CD4-positive, alpha-beta memory T cell (primary cell): ENCODE data around the gene PSD2. TPM values are rescaled to one million over a fixed set of nuclear protein-coding genes. Genes with fewer than 3 reads are reported as not detected.

ENCODE experiments used
- CTCF ChIA-PET: fragments of 350-600 bp; sonication (Branson Sonifier 250); formaldehyde crosslinking; loops from one replicate; lab custom pipeline; 2021; ENCODE audit warnings: inconsistent platforms; ENCODE audit not compliant: partially characterized antibody; lab: Charles Lee
- POLR2A ChIA-PET: fragments of 350-600 bp; sonication (Branson Sonifier 250); formaldehyde crosslinking; loops from one replicate; lab custom pipeline; 2021; ENCODE audit not compliant: partially characterized antibody; lab: Charles Lee
- DNase-seq, 5 donors: peaks; one replicate each; pipeline versions ENCODE4 v3.0.0 to v3.0.0-alpha.2; 2020 to 2022; ENCODE audit warnings: mixed read lengths in 1 of 5
- H3K27ac ChIP-seq: one replicate; pipeline ENCODE4 v1.7.0; 2013; ENCODE audit warnings: low read depth, low read length
- H3K27me3 ChIP-seq: 2 replicates; pipeline ENCODE4 v1.7.0; 2013; ENCODE audit warnings: mild to moderate bottlenecking, low read length, moderate library complexity; ENCODE audit not compliant: insufficient read depth
- H3K36me3 ChIP-seq: 2 replicates; pipeline ENCODE4 v1.7.0; 2013; ENCODE audit warnings: mild to moderate bottlenecking, low read length, moderate library complexity; ENCODE audit not compliant: insufficient read depth
- H3K4me1 ChIP-seq: 2 replicates; pipeline ENCODE4 v1.7.0; 2013; ENCODE audit warnings: mild to moderate bottlenecking, low read length, moderate library complexity; ENCODE audit not compliant: insufficient read depth
- H3K4me3 ChIP-seq, 2 donors: one replicate each; pipeline ENCODE4 v1.7.0; 2013; ENCODE audit warnings: low read length in 2 of 2, mild to moderate bottlenecking in 1 of 2
- H3K9me3 ChIP-seq, 2 donors: one replicate each; pipeline ENCODE4 v1.7.0; 2013; ENCODE audit warnings: low read length in 2 of 2, control low read depth in 1 of 2; ENCODE audit not compliant: control insufficient read depth in 1 of 2
- H3K27ac Mint-ChIP-seq, 7 donors: one replicate each; pipeline ENCODE4 v1.8.0; 2020 to 2021; ENCODE audit warnings: mixed read lengths in 7 of 7, mild to moderate bottlenecking in 6 of 7, inconsistent platforms in 3 of 7, moderate library complexity in 3 of 7
- H3K27me3 Mint-ChIP-seq, 2 donors: one replicate each; pipeline ENCODE4 v1.8.0; 2020 to 2021; ENCODE audit warnings: mixed read lengths in 2 of 2
- H3K36me3 Mint-ChIP-seq, 2 donors: one replicate each; pipeline ENCODE4 v1.8.0; 2020 to 2021; ENCODE audit warnings: mixed read lengths in 2 of 2, inconsistent platforms in 1 of 2, mild to moderate bottlenecking in 1 of 2
- H3K4me1 Mint-ChIP-seq, 4 donors: one replicate each; pipeline ENCODE4 v1.8.0; 2020 to 2021; ENCODE audit warnings: mixed read lengths in 4 of 4, mild to moderate bottlenecking in 1 of 4
- H3K4me3 Mint-ChIP-seq, 8 donors: one replicate each; pipeline ENCODE4 v1.8.0; 2020 to 2021; ENCODE audit warnings: mixed read lengths in 8 of 8, mild to moderate bottlenecking in 7 of 8, moderate library complexity in 6 of 8, inconsistent platforms in 3 of 8
- H3K9me3 Mint-ChIP-seq, 8 donors: one replicate each; pipeline ENCODE4 v1.8.0; 2020 to 2021; ENCODE audit warnings: mixed read lengths in 8 of 8, mild to moderate bottlenecking in 5 of 8, inconsistent platforms in 3 of 8, moderate library complexity in 1 of 8
- intact Hi-C: fragments of 100-400 bp; cut with micrococcal nuclease; formaldehyde crosslinking; loops from one replicate; pipeline ENCODE4 v1.15.1; 2023
- polyA plus RNA-seq, 2 donors: library from polyadenylated mRNA; unstranded; fragments of 300-500 nt; fragmentation: Illumina TruSeq; gene quantifications; one replicate each; pipeline ENCODE4 v1.2.3, GENCODE V29; 2021
- total RNA-seq, 2 experiments: library from RNA; stranded (reverse); gene quantifications; one replicate each; pipeline ENCODE4 v1.2.3, GENCODE V29; 2021

Gene PSD2
- total and polyA plus RNA-seq, 4 experiments from 2014 or later, result not detected

GRCh38 chr5:139877129-139877597, 81.6 kb downstream of the PSD2 start:
- ChIA-PET POLR2A (no interaction called here), CTCF (interaction anchor here (1.0 to 1.4 kb wide), 3 partner anchors 13 to 92 kb away, joined by 3 read pairs; no protein-coding TSS in a partner anchor)
- intact Hi-C loops, result no loop called here
- Mint-ChIP-seq H3K4me3 (no peak overlapping the region), H3K27ac (no peak overlapping the region), H3K9me3 (peaks cover 0 to 8% (median 2%) of the 10 kb centered on the region in 8 donors), H3K36me3 (no peaks in the 10 kb centered on the region), H3K27me3 (peaks cover 8 to 9% of the 10 kb centered on the region in 2 donors), H3K4me1 (no peaks in the 10 kb centered on the region)
- no peak for DNase-seq
- Histone ChIP-seq H3K9me3 (no peaks in the 10 kb centered on the region), H3K4me3 (no peak overlapping the region), H3K27me3 (no peaks in the 10 kb centered on the region), H3K4me1 (no peaks in the 10 kb centered on the region), H3K27ac (no peak overlapping the region), H3K36me3 (no peaks in the 10 kb centered on the region)

GRCh38 chr5:139878093-139878492, 82.5 kb downstream of the PSD2 start:
- Histone ChIP-seq H3K27ac (no peak overlapping the region), H3K36me3 (no peaks in the 10 kb centered on the region), H3K9me3 (no peaks in the 10 kb centered on the region), H3K27me3 (no peaks in the 10 kb centered on the region), H3K4me1 (no peaks in the 10 kb centered on the region), H3K4me3 (no peak overlapping the region)
- ChIA-PET CTCF (no interaction called here), POLR2A (no interaction called here)
- Mint-ChIP-seq H3K4me3 (no peak overlapping the region), H3K9me3 (peaks cover 0 to 8% (median 2%) of the 10 kb centered on the region in 8 donors), H3K27ac (no peak overlapping the region), H3K36me3 (no peaks in the 10 kb centered on the region), H3K4me1 (no peaks in the 10 kb centered on the region), H3K27me3 (peaks cover 8 to 9% of the 10 kb centered on the region in 2 donors)
- intact Hi-C loops, result no loop called here
- no peak for DNase-seq

DNA sequence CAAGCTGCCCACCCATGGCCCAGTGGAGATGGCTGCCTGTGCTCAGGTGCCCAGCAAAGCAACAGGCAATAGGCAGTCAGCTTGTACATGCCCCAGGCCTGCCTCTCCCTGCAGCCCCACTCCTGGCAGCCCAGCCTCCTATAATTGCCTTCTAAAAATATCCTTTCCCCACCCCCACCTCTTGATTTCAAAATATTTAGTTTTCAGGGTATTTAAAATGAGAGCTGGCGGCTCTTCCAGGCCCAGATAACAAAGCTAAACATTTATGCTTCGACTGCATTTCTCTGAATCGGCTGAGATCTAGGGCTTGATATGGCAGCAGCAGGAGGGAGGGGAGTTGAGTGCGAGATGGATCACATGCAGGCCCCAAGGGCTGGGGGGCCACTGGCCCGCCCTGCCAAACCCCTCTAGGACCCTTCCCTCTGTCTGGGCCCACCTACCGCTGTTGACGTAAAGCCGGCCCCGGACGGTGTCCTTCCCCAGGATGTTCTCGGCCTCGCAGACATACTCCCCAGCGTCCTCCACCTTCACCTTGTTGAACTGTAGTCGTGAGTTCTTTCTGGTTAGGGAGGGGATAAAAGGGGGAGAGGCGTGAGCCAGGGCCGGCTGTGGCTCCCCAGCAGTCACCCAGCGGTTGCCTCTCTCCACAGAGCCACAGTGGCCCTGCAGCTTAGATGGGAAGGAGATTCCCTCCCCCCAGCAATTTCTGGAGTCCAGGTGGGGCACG, 85.0 kb downstream of the PSD2 start:
- ChIA-PET CTCF (no interaction called here), POLR2A (no interaction called here)
- Histone ChIP-seq H3K27me3 (no peaks in the 10 kb centered on the region), H3K27ac (no peak overlapping the region), H3K9me3 (no peaks in the 10 kb centered on the region), H3K4me3 (no peak overlapping the region), H3K36me3 (no peaks in the 10 kb centered on the region), H3K4me1 (no peaks in the 10 kb centered on the region)
- H3K9me3 Mint-ChIP-seq, result peaks cover 0 to 7% (median under 1%) of the 10 kb centered on the region in 8 donors
- intact Hi-C loops, result no loop called here
- H3K27me3 Mint-ChIP-seq, result peaks cover 3 to 15% of the 10 kb centered on the region in 2 donors
- no peak overlapping the region for H3K4me3 Mint-ChIP-seq
- no peaks in the 10 kb centered on the region for H3K36me3 Mint-ChIP-seq
- no peak for DNase-seq
- no peaks in the 10 kb centered on the region for H3K4me1 Mint-ChIP-seq
- no peak overlapping the region for H3K27ac Mint-ChIP-seq

GRCh38 chr5:139881143-139881733, 85.6 kb downstream of the PSD2 start:
- DNase-seq, result no peak
- H3K9me3 ChIP-seq, result no peaks in the 10 kb centered on the region
- Mint-ChIP-seq H3K36me3 (no peaks in the 10 kb centered on the region), H3K27me3 (peaks cover 3 to 16% of the 10 kb centered on the region in 2 donors), H3K4me3 (no peak overlapping the region), H3K9me3 (peaks cover 0 to under 1% (median 0%) of the 10 kb centered on the region in 8 donors), H3K4me1 (no peaks in the 10 kb centered on the region), H3K27ac (no peak overlapping the region)
- POLR2A ChIA-PET, result no interaction called here
- H3K36me3 ChIP-seq, result no peaks in the 10 kb centered on the region
- no peak overlapping the region for H3K4me3 ChIP-seq
- intact Hi-C loops, result no loop called here
- no peak overlapping the region for H3K27ac ChIP-seq
- CTCF ChIA-PET, result no interaction called here
- H3K4me1 ChIP-seq, result no peaks in the 10 kb centered on the region
- H3K27me3 ChIP-seq, result no peaks in the 10 kb centered on the region

DNA sequence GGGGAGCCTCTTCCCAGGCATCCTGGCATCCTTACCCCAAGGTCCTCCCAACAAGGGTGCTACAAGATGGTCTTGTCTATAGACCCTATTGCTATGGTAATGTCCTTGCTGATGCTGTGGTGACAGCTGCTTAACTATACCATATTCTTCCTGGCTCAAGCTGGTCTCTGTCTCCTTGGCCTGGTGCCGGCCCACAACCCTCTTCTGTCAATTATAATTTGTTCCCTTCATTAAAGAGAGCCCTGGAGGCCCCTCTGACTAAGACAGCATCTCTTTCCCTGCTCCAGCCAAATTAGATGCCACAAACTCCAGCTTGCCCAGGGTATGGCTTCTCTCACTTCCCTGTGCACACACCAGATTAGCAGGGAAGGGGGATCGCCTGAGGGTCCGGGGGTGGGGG, 86.7 kb downstream of the PSD2 start:
- H3K27ac Mint-ChIP-seq, result no peak overlapping the region
- Histone ChIP-seq H3K9me3 (no peaks in the 10 kb centered on the region), H3K27me3 (no peaks in the 10 kb centered on the region), H3K27ac (no peak overlapping the region), H3K4me1 (no peaks in the 10 kb centered on the region), H3K4me3 (no peak overlapping the region), H3K36me3 (no peaks in the 10 kb centered on the region)
- H3K27me3 Mint-ChIP-seq, result peaks cover 3 to 17% of the 10 kb centered on the region in 2 donors
- no peaks in the 10 kb centered on the region for H3K4me1 Mint-ChIP-seq
- H3K36me3 Mint-ChIP-seq, result no peaks in the 10 kb centered on the region
- no peak for DNase-seq
- H3K4me3 Mint-ChIP-seq, result no peak overlapping the region
- no peaks in the 10 kb centered on the region for H3K9me3 Mint-ChIP-seq
- CTCF ChIA-PET, result no interaction called here
- intact Hi-C loops, result no loop called here
- POLR2A ChIA-PET, result no interaction called here

DNA sequence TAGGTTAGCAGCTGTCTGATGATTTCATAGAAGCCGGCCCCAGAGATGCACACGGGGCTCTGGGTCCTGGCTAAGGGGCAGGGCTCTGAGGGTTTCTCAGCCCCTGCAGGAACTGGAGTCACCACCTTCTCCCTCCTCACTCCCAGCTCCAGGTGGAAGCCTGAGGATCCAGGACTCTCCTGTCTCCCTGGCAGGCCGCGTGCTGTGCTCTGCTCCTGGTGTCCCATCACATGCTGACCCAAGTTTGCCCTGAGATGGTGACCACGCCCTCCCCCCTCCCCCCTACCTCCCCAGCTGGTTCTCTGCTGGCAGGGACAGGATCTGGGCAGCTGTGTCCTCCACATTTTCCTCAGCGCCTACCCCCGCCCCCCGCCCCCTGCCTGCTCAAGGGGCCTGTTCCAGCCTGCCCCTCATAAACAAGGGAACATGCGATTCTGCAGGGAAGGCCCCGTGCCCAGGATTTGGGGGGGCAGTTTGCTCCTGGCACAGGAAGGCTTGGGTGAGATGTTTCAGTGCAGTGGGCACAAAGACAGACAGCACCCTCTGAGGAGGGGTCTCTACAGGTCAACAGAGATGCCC, 87.4 kb downstream of the PSD2 start:
- CTCF ChIA-PET, result no interaction called here
- Histone ChIP-seq H3K4me3 (no peak overlapping the region), H3K27ac (no peak overlapping the region), H3K27me3 (no peaks in the 10 kb centered on the region), H3K9me3 (no peaks in the 10 kb centered on the region), H3K4me1 (no peaks in the 10 kb centered on the region), H3K36me3 (no peaks in the 10 kb centered on the region)
- Mint-ChIP-seq H3K36me3 (no peaks in the 10 kb centered on the region), H3K4me3 (no peak overlapping the region), H3K4me1 (peaks cover 0 to 1% (median 0%) of the 10 kb centered on the region in 4 donors), H3K27ac (no peak overlapping the region), H3K27me3 (peaks cover 3 to 20% of the 10 kb centered on the region in 2 donors), H3K9me3 (no peaks in the 10 kb centered on the region)
- DNase-seq, result no peak
- POLR2A ChIA-PET, result no interaction called here
- intact Hi-C loops, result no loop called here

GRCh38 chr5:139884144-139884543, 88.5 kb downstream of the PSD2 start:
- intact Hi-C loops, result no loop called here
- Histone ChIP-seq H3K27ac (no peak overlapping the region), H3K27me3 (no peaks in the 10 kb centered on the region), H3K4me1 (no peaks in the 10 kb centered on the region), H3K4me3 (no peak overlapping the region), H3K9me3 (no peaks in the 10 kb centered on the region), H3K36me3 (no peaks in the 10 kb centered on the region)
- no peaks in the 10 kb centered on the region for H3K36me3 Mint-ChIP-seq
- H3K4me1 Mint-ChIP-seq, result peaks cover 0 to 1% (median 0%) of the 10 kb centered on the region in 4 donors
- ChIA-PET POLR2A (no interaction called here), CTCF (no interaction called here)
- no peak overlapping the region for H3K27ac Mint-ChIP-seq
- no peaks in the 10 kb centered on the region for H3K9me3 Mint-ChIP-seq
- H3K27me3 Mint-ChIP-seq, result peaks cover 3 to 20% of the 10 kb centered on the region in 2 donors
- DNase-seq, result no peak
- no peak overlapping the region for H3K4me3 Mint-ChIP-seq
